Choroid plexus epithelial cell (primary cell): Measurements from ENCODE around the gene ASAP2.

Experiments used
- DNase-seq: peaks from one replicate; pipeline ENCODE4 v3.0.0-alpha.2; 2010; ENCODE audit warnings: low read depth
- H3K4me3 ChIP-seq: 2 replicates; pipeline ENCODE4 v1.5.1; 2011; ENCODE audit warnings: low read depth, mild to moderate bottlenecking, control low read depth, low read length, moderate library complexity
- TF ChIP-seq, protein P1 (sequence below): conservative IDR thresholded peaks from 2 replicates; pipeline ENCODE4 v1.5.1; 2011; ENCODE audit warnings: low read depth, mild to moderate bottlenecking, control low read depth, inconsistent platforms, low read length, moderate library complexity

ASAP2 gene

GRCh38 chr2:9310377-9310776 lies 103.8 kb downstream of the ASAP2 start:
- DNase-seq: peak; percentile 94
- TF ChIP-seq, protein P1, sequence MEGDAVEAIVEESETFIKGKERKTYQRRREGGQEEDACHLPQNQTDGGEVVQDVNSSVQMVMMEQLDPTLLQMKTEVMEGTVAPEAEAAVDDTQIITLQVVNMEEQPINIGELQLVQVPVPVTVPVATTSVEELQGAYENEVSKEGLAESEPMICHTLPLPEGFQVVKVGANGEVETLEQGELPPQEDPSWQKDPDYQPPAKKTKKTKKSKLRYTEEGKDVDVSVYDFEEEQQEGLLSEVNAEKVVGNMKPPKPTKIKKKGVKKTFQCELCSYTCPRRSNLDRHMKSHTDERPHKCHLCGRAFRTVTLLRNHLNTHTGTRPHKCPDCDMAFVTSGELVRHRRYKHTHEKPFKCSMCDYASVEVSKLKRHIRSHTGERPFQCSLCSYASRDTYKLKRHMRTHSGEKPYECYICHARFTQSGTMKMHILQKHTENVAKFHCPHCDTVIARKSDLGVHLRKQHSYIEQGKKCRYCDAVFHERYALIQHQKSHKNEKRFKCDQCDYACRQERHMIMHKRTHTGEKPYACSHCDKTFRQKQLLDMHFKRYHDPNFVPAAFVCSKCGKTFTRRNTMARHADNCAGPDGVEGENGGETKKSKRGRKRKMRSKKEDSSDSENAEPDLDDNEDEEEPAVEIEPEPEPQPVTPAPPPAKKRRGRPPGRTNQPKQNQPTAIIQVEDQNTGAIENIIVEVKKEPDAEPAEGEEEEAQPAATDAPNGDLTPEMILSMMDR: no peak
- H3K4me3 ChIP-seq: no peak overlapping the region

- TF ChIP-seq, protein P1: no peak
- H3K4me3 ChIP-seq: no peak overlapping the region
- DNase-seq: peak; percentile 35
Observed at GRCh38 chr2:9310798-9311197, 104.2 kb downstream of the ASAP2 start.

GRCh38 chr2:9311488-9311887 lies 104.9 kb downstream of the ASAP2 start:
- TF ChIP-seq, protein P1: no peak
- no peak overlapping the region for H3K4me3 ChIP-seq
- DNase-seq: peak; percentile 91

GRCh38 chr2:9312591-9312990 lies 106.0 kb downstream of the ASAP2 start:
- TF ChIP-seq, protein P1: no peak
- DNase-seq: no peak
- H3K4me3 ChIP-seq: no peak overlapping the region

- TF ChIP-seq, protein P1: no peak
- no peak overlapping the region for H3K4me3 ChIP-seq
- peak; percentile 60 for DNase-seq
Observed at GRCh38 chr2:9313443-9313842, 106.8 kb downstream of the ASAP2 start.

GRCh38 chr2:9315280-9315847 lies 108.8 kb downstream of the ASAP2 start:
- no peak overlapping the region for H3K4me3 ChIP-seq
- peak; percentile 29 for DNase-seq
- TF ChIP-seq, protein P1: no peak

GRCh38 chr2:9317559-9317958 lies 110.9 kb downstream of the ASAP2 start:
- TF ChIP-seq, protein P1: no peak
- no peak overlapping the region for H3K4me3 ChIP-seq
- no peak for DNase-seq
